Measurements from ENCODE around the gene RPL22. TPM values are rescaled to one million over a fixed set of nuclear protein-coding genes. Genes with fewer than 3 reads are reported as not detected.
A peak's percentile ranks its signal among the peaks of the same experiment; 100 is the strongest.

Gene RPL22
- total RNA-seq, 1 experiment from 2014 or later = 494 TPM

DNA sequence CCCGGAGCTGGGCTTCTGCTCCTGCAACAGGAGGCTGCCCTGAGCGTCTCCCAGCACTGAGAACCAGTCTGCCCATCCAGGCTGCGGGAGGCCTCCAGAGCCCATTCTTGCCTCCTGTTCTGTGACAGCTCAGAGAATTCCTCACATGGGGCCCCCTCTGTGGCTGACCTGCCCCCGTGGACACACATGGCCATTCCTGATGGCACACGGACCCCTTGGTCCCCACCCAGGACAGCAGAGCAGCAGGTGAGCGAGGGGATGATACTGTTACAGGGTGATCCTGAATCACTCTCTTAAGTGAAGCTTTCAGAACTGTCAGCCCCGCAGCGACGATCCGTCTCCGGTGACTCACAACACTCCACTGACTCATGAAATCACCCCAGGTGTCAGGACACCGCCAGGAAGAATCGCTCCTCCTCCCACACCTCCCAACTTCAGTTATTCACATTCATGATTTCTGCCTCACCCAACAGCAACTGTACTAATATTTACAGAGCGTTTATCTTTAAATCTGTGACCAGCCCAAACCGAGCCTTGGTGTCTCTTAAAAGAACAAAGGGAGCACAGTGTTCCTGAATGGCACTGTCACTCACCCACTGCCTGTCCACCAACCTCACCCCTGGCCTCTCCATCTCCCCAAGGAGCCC, 41.7 kb downstream of the RPL22 start:
- Histone ChIP-seq H3K27ac (ENCODE audit: low read depth, low read length, poor library complexity, severe bottlenecking) (no peak overlapping the region), H3K4me1 (ENCODE audit: insufficient read depth, low read length, poor library complexity, severe bottlenecking) (no peaks in the 10 kb centered on the region), H3K27me3 (replicated peaks; ENCODE audit: insufficient read depth, low read depth, low read length, poor library complexity) (peaks cover 5% of the 10 kb centered on the region), H3K36me3 (ENCODE audit: insufficient read depth, low read length, poor library complexity, severe bottlenecking) (no peaks in the 10 kb centered on the region), H3K9me3 (ENCODE audit: low read depth, low read length, poor library complexity, severe bottlenecking) (no peaks in the 10 kb centered on the region), H3K4me3 (ENCODE audit: low read depth, low read length, poor library complexity, severe bottlenecking) (no peak overlapping the region)
- TF ChIP-seq, protein P1, sequence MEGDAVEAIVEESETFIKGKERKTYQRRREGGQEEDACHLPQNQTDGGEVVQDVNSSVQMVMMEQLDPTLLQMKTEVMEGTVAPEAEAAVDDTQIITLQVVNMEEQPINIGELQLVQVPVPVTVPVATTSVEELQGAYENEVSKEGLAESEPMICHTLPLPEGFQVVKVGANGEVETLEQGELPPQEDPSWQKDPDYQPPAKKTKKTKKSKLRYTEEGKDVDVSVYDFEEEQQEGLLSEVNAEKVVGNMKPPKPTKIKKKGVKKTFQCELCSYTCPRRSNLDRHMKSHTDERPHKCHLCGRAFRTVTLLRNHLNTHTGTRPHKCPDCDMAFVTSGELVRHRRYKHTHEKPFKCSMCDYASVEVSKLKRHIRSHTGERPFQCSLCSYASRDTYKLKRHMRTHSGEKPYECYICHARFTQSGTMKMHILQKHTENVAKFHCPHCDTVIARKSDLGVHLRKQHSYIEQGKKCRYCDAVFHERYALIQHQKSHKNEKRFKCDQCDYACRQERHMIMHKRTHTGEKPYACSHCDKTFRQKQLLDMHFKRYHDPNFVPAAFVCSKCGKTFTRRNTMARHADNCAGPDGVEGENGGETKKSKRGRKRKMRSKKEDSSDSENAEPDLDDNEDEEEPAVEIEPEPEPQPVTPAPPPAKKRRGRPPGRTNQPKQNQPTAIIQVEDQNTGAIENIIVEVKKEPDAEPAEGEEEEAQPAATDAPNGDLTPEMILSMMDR (conservative IDR thresholded peaks at IDR 0.05; ENCODE audit: low read depth, low read length) = no peak
- no peak for TF ChIP-seq EZH2 (IDR thresholded peaks at IDR 0.05; ENCODE audit: borderline replicate concordance, low read depth, low read length, poor library complexity, severe bottlenecking)
- CTCF ChIA-PET = no interaction called here
- POLR2A ChIA-PET (ENCODE audit: low non-redundant PET) = no interaction called here
- BruUV-seq (replicated peaks) = no TSS peak
- DNase-seq (ENCODE audit: low spot score) = peak; percentile 37
- intact Hi-C loops (cut with micrococcal nuclease; ENCODE audit: unreplicated experiment) = no loop called here

GRCh38 chr1:6157132-6157527, 42.3 kb downstream of the RPL22 start:
- intact Hi-C loops (cut with micrococcal nuclease; ENCODE audit: unreplicated experiment) = no loop called here
- no peak overlapping the region for H3K27ac ChIP-seq (ENCODE audit: low read depth, low read length, poor library complexity, severe bottlenecking)
- no peaks in the 10 kb centered on the region for H3K9me3 ChIP-seq (ENCODE audit: low read depth, low read length, poor library complexity, severe bottlenecking)
- TF ChIP-seq EZH2 (IDR thresholded peaks at IDR 0.05; ENCODE audit: borderline replicate concordance, low read depth, low read length, poor library complexity, severe bottlenecking) = no peak
- CTCF ChIA-PET = no interaction called here
- H3K4me3 ChIP-seq (ENCODE audit: low read depth, low read length, poor library complexity, severe bottlenecking) = no peak overlapping the region
- DNase-seq (ENCODE audit: low spot score) = no peak
- BruUV-seq (replicated peaks) = no TSS peak
- peaks cover 5% of the 10 kb centered on the region for H3K27me3 ChIP-seq (replicated peaks; ENCODE audit: insufficient read depth, low read depth, low read length, poor library complexity)
- H3K36me3 ChIP-seq (ENCODE audit: insufficient read depth, low read length, poor library complexity, severe bottlenecking) = no peaks in the 10 kb centered on the region
- H3K4me1 ChIP-seq (ENCODE audit: insufficient read depth, low read length, poor library complexity, severe bottlenecking) = no peaks in the 10 kb centered on the region
- POLR2A ChIA-PET (ENCODE audit: low non-redundant PET) = no interaction called here

- no peak for TF ChIP-seq EZH2 (IDR thresholded peaks at IDR 0.05; ENCODE audit: borderline replicate concordance, low read depth, low read length, poor library complexity, severe bottlenecking)
- TF ChIP-seq, protein P1 (conservative IDR thresholded peaks at IDR 0.05; ENCODE audit: low read depth, low read length) = no peak
- CTCF ChIA-PET = no interaction called here
- no TSS peak for BruUV-seq (replicated peaks)
These were observed 44.7 kb downstream of the RPL22 start for GRCh38 chr1:6154525-6155319.

More at GRCh38 chr1:6154525-6155319, 44.7 kb downstream of the RPL22 start:
- intact Hi-C loops (cut with micrococcal nuclease; ENCODE audit: unreplicated experiment) = no loop called here
- no peak overlapping the region for H3K27ac ChIP-seq (ENCODE audit: low read depth, low read length, poor library complexity, severe bottlenecking)
- H3K4me3 ChIP-seq (ENCODE audit: low read depth, low read length, poor library complexity, severe bottlenecking) = no peak overlapping the region
- POLR2A ChIA-PET (ENCODE audit: low non-redundant PET) = no interaction called here
- no peak for DNase-seq (ENCODE audit: low spot score)
- no peaks in the 10 kb centered on the region for H3K9me3 ChIP-seq (ENCODE audit: low read depth, low read length, poor library complexity, severe bottlenecking)
- no peaks in the 10 kb centered on the region for H3K36me3 ChIP-seq (ENCODE audit: insufficient read depth, low read length, poor library complexity, severe bottlenecking)
- H3K27me3 ChIP-seq (replicated peaks; ENCODE audit: insufficient read depth, low read depth, low read length, poor library complexity) = no peaks in the 10 kb centered on the region
- H3K4me1 ChIP-seq (ENCODE audit: insufficient read depth, low read length, poor library complexity, severe bottlenecking) = no peaks in the 10 kb centered on the region
